ENCODE measurements around the gene GPR87.

DNA sequence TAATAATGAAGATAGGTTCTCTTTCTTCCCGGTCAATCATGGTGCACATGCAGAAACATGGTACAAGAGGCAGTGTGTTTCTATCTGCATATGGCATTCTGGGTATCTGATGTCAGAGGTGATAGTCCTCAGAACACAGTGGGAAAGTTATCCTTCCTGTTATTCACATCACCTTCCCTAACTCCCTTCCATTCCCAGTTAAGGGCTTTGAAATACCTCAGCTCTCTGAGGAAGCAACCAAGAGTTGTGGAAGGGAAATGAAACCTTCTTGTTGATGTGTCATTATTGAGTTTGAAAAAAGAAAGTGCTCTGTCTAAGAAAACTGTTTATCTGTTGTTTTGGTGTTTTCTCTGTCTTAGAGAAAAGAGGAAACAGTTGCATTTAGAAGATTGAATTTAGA lies 34.6 kb upstream of the GPR87 start:
- TF ChIP-seq POLR2A (IDR thresholded peaks at IDR 0.05; ENCODE audit: borderline replicate concordance, extremely low read depth, insufficient read depth, insufficient read length) (no peak), CTCF (IDR thresholded peaks at IDR 0.05 in 2 of 3, conservative IDR thresholded peaks at IDR 0.05 in 1 of 3; ENCODE audit: borderline replicate concordance in 1 of 3, insufficient read depth in 1 of 3, low read depth in 2 of 3, low read length in 2 of 3) (no peak), CBX3 (IDR thresholded peaks at IDR 0.05; ENCODE audit: low read depth) (no peak)
